Smooth muscle cell (in vitro differentiated cells): ENCODE measurements around the gene COX6B2. TPM values are rescaled to one million over a fixed set of nuclear protein-coding genes. Genes with fewer than 3 reads are reported as not detected.

Source experiments
- DNase-seq: peaks from one replicate; lab custom pipeline; 2025; ENCODE audit not compliant: unreplicated experiment; lab: John Stamatoyannopoulos, UW
- H2AFZ ChIP-seq: fragments of 200-600 bp; sonication (generic); 2 replicates; pipeline ENCODE4 v1.6.0; 2016; ENCODE audit warnings: antibody characterized with exemption, low read depth, mild to moderate bottlenecking
- H3F3A ChIP-seq: fragments of 200-600 bp; sonication (generic); 2 replicates; pipeline ENCODE4 v1.6.0; 2017; ENCODE audit warnings: antibody characterized with exemption, low read depth
- H3K27ac ChIP-seq: fragments of 200-600 bp; sonication (generic); 2 replicates; pipeline ENCODE4 v1.5.1; 2016; ENCODE audit warnings: low read depth, mild to moderate bottlenecking
- H3K27me3 ChIP-seq: fragments of 200-600 bp; sonication (generic); 2 replicates; pipeline ENCODE4 v1.6.1; 2016; ENCODE audit warnings: low read depth, mild to moderate bottlenecking
- H3K36me3 ChIP-seq: fragments of 200-600 bp; sonication (generic); 2 replicates; pipeline ENCODE4 v1.5.1; 2016; ENCODE audit warnings: low read depth
- H3K4me1 ChIP-seq: fragments of 200-600 bp; sonication (generic); 2 replicates; pipeline ENCODE4 v1.5.1; 2016; ENCODE audit warnings: low read depth
- H3K4me2 ChIP-seq: fragments of 200-600 bp; sonication (generic); 2 replicates; pipeline ENCODE4 v1.6.0; 2016; ENCODE audit warnings: mild to moderate bottlenecking
- H3K4me3 ChIP-seq: fragments of 200-600 bp; sonication (generic); 2 replicates; pipeline ENCODE4 v1.5.1; 2016; ENCODE audit warnings: mild to moderate bottlenecking
- H3K79me2 ChIP-seq: fragments of 200-600 bp; sonication (generic); 2 replicates; pipeline ENCODE4 v1.6.0; 2016; ENCODE audit warnings: low read depth, mild to moderate bottlenecking
- H3K9ac ChIP-seq: fragments of 200-600 bp; sonication (generic); 2 replicates; pipeline ENCODE4 v1.6.0; 2016; ENCODE audit warnings: low read depth
- H3K9me3 ChIP-seq: fragments of 200-600 bp; sonication (generic); replicated peaks from 2 replicates; pipeline ENCODE4 v1.5.1; 2016; ENCODE audit warnings: low read depth
- H4K20me1 ChIP-seq: fragments of 200-600 bp; sonication (generic); 2 replicates; pipeline ENCODE4 v1.6.0; 2016; ENCODE audit warnings: low read depth
- CTCF ChIP-seq: fragments of 200-600 bp; sonication (generic); IDR thresholded peaks from 2 replicates; pipeline ENCODE4 v1.5.1; 2017; ENCODE audit warnings: borderline replicate concordance, mild to moderate bottlenecking, antibody characterized with exemption; ENCODE audit not compliant: insufficient read depth, poor library complexity, severe bottlenecking
- WGBS: methylation state at CpG from one replicate; pipeline ENCODE4 v1.1.7; 2016; ENCODE audit warnings: low lambda C conversion rate; 5-methylcytosine and 5-hydroxymethylcytosine counted together
- polyA plus RNA-seq: library from polyadenylated mRNA; unstranded; fragments of >200 nt; fragmentation: Nextera tagmentation; extraction: Ambion mirVana; gene quantifications from 2 replicates; pipeline ENCODE4 v1.2.1, GENCODE V29; 2016
- total RNA-seq: library from RNA; depleted of rRNA; stranded (reverse); fragments of >200 nt; gene quantifications from 2 replicates; pipeline ENCODE4 v1.2.3, GENCODE V29; 2014

The COX6B2 gene
- total and polyA plus RNA-seq, 2 experiments from 2014 or later: 0.18 to 1.7 TPM

GRCh38 chr19:55324662-55325061, 29.9 kb downstream of the COX6B2 start:
- DNase-seq: no peak
- Histone ChIP-seq H3K4me2 (no peak overlapping the region), H3K36me3 (no peaks in the 10 kb centered on the region), H4K20me1 (no peaks in the 10 kb centered on the region), H3K4me3 (no peak overlapping the region), H3K4me1 (no peaks in the 10 kb centered on the region), H3K27ac (no peak overlapping the region), H3K27me3 (no peaks in the 10 kb centered on the region), H3K79me2 (no peaks in the 10 kb centered on the region), H3K9me3 (no peaks in the 10 kb centered on the region), H3F3A (no peaks in the 10 kb centered on the region), H3K9ac (no peak overlapping the region), H2AFZ (no peak overlapping the region)
- no peak for TF ChIP-seq CTCF
- 85% methylated on average over 6 of the region's 6 CpGs for WGBS

- no peak overlapping the region for H3K9ac ChIP-seq
- no peaks in the 10 kb centered on the region for H4K20me1 ChIP-seq
- H3F3A ChIP-seq: no peaks in the 10 kb centered on the region
- no peak for TF ChIP-seq CTCF
- H3K9me3 ChIP-seq: no peaks in the 10 kb centered on the region
- no peaks in the 10 kb centered on the region for H3K36me3 ChIP-seq
- H3K27me3 ChIP-seq: no peaks in the 10 kb centered on the region
- no peaks in the 10 kb centered on the region for H3K4me1 ChIP-seq
- no peak overlapping the region for H3K4me3 ChIP-seq
- WGBS: 87% methylated on average over 10 of the region's 12 CpGs
- H2AFZ ChIP-seq: no peak overlapping the region
- H3K27ac ChIP-seq: no peak overlapping the region
- no peak overlapping the region for H3K4me2 ChIP-seq
- no peak for DNase-seq
- no peaks in the 10 kb centered on the region for H3K79me2 ChIP-seq
Observed at GRCh38 chr19:55322204-55322885, 32.2 kb downstream of the COX6B2 start.

- Histone ChIP-seq H3K4me3 (no peak overlapping the region), H4K20me1 (no peaks in the 10 kb centered on the region), H3K27me3 (no peaks in the 10 kb centered on the region), H3F3A (no peaks in the 10 kb centered on the region), H3K79me2 (no peaks in the 10 kb centered on the region), H3K36me3 (no peaks in the 10 kb centered on the region), H3K9me3 (no peaks in the 10 kb centered on the region), H3K27ac (no peak overlapping the region), H3K4me2 (no peak overlapping the region), H3K9ac (no peak overlapping the region), H2AFZ (no peak overlapping the region), H3K4me1 (no peaks in the 10 kb centered on the region)
- TF ChIP-seq CTCF: no peak
- DNase-seq: no peak
- 86% methylated on average over 9 of the region's 9 CpGs for WGBS
Observed at GRCh38 chr19:55321466-55322137, 32.9 kb downstream of the COX6B2 start.
